Esophagus squamous epithelium (tissue), 5 donors: ENCODE data around the gene MICU2. TPM values are rescaled to one million over a fixed set of nuclear protein-coding genes. Genes with fewer than 3 reads are reported as not detected.

Experiments used
- DNase-seq: peaks from one replicate; lab custom pipeline; 2025; lab: John Stamatoyannopoulos, UW
- H3K27ac ChIP-seq, 4 donors: fragments of 200-600 bp; sonication (generic); one replicate each; pipeline ENCODE4 v1.5.1; 2016 to 2019; ENCODE audit warnings: mild to moderate bottlenecking in 1 of 4
- H3K27me3 ChIP-seq, 4 donors: fragments of 200-600 bp; sonication (generic); 1 replicate in 3 of 4; 2 replicates in 1 of 4; pipeline versions ENCODE4 v1.5.1 to v1.6.0; 2017 to 2021; ENCODE audit warnings: antibody characterized with exemption in 1 of 4
- H3K36me3 ChIP-seq, 3 donors: fragments of 200-600 bp; sonication (generic); one replicate each; pipeline ENCODE4 v1.5.1; 2016 to 2019
- H3K4me1 ChIP-seq, 3 donors: fragments of 200-600 bp; sonication (generic); one replicate each; pipeline ENCODE4 v1.5.1; 2017 to 2019
- H3K4me3 ChIP-seq, 4 donors: fragments of 200-600 bp; sonication (generic); 1 replicate in 3 of 4; 2 replicates in 1 of 4; pipeline ENCODE4 v1.5.1; 2016 to 2019; ENCODE audit warnings: mild to moderate bottlenecking in 2 of 4, moderate library complexity in 1 of 4
- H3K9me3 ChIP-seq, 3 donors: fragments of 200-600 bp; sonication (generic); one replicate each; pipeline ENCODE4 v1.5.1; 2016 to 2019
- CTCF ChIP-seq, 6 experiments: fragments of 450-650 bp in 4 of 6; fragments of 200-600 bp in 2 of 6; sonication (generic) in 2 of 6; IDR thresholded peaks; one replicate each; pipeline ENCODE4 v1.5.1; 2016 to 2019; ENCODE audit warnings: antibody characterized with exemption in 6 of 6, mild to moderate bottlenecking in 4 of 6, moderate library complexity in 4 of 6
- POLR2A ChIP-seq, 4 donors: fragments of 450-650 bp; IDR thresholded peaks; one replicate each; pipeline ENCODE4 v1.6.1; 2017; ENCODE audit warnings: antibody characterized with exemption in 4 of 4, mild to moderate bottlenecking in 4 of 4, moderate library complexity in 3 of 4
- WGBS, 2 donors: methylation state at CpG; one replicate each; pipeline ENCODE4 v1.1.5; 2018; 5-methylcytosine and 5-hydroxymethylcytosine counted together
- intact Hi-C: fragments of 100-400 bp; cut with DNase I; formaldehyde crosslinking; loops from one replicate; pipeline ENCODE4 v1.15.0; 2022
- total RNA-seq, 4 donors: library from RNA; depleted of rRNA; stranded (reverse); fragments of >200 nt; gene quantifications; one replicate each; pipeline ENCODE4 v1.1.0, GENCODE V29; 2016
- donor health status: DM: yes; HTN: yes; CAD: no.

The MICU2 gene
- total RNA-seq, 4 donors from 2014 or later = 48.4 to 61.6 (median 51.9) TPM

DNA sequence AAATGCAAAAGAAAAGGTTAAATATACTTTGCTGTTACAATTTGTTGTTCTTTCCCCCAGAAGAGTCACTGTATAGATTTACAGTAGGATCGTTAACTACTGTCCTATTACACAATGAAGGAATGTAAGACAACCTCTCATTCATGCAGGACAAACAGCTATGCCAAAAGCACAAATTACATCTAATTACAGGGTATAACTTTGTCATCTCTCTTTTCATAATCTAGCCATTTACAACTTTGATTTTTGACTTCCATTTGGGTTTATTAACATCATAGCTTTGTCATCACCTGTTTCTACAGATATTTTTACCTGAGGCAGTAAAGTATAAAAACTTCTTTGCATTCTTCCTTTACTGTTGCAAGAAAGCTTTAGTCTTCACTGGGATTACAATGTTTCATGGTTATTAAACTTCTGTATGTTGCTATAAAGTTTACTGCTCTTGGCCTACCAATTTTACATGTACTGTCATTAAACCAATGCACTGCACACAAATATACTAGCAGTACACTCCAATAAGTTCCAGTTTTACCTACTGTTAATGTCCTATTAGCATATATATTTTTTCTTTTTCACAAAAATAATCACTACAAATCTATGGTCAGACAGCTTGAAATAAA, 18.9 kb downstream of the MICU2 start:
- TF ChIP-seq CTCF (IDR thresholded peaks at IDR 0.05) = no peak
- TF ChIP-seq POLR2A (IDR thresholded peaks at IDR 0.05) = no peak
- Histone ChIP-seq H3K4me1 (peaks cover 0 to 13% (median 0%) of the 10 kb centered on the region in 3 donors), H3K9me3 (peaks cover 0 to 14% (median 10%) of the 10 kb centered on the region in 3 donors)

GRCh38 chr13:21583478-21583877, 20.5 kb downstream of the MICU2 start:
- H3K36me3 ChIP-seq = peaks cover 0 to 4% (median 0%) of the 10 kb centered on the region in 3 donors
- no peak overlapping the region for H3K4me3 ChIP-seq
- intact Hi-C loops = no loop called here
- no peak overlapping the region for H3K27ac ChIP-seq
- DNase-seq = no peak
- peaks cover 0 to 14% (median 10%) of the 10 kb centered on the region in 3 donors for H3K9me3 ChIP-seq
- H3K4me1 ChIP-seq = peaks cover 0 to 23% (median 0%) of the 10 kb centered on the region in 3 donors
- 74 to 92% methylated on average over 2 of the region's 2 CpGs for WGBS, 2 donors
- H3K27me3 ChIP-seq = no peaks in the 10 kb centered on the region
- no peak for TF ChIP-seq POLR2A (IDR thresholded peaks at IDR 0.05)
- TF ChIP-seq CTCF (IDR thresholded peaks at IDR 0.05) = no peak

More for the DNA sequence above, 18.9 kb downstream of the MICU2 start:
- 70 to 96% methylated on average over 1 of the region's 1 CpG for WGBS, 2 donors
- no peak overlapping the region for H3K4me3 ChIP-seq
- H3K27ac ChIP-seq = no peak overlapping the region
- H3K36me3 ChIP-seq = peaks cover 0 to 4% (median 0%) of the 10 kb centered on the region in 3 donors
- no peak for DNase-seq
- intact Hi-C loops = no loop called here
- no peaks in the 10 kb centered on the region for H3K27me3 ChIP-seq

GRCh38 chr13:21580736-21581135, 23.2 kb downstream of the MICU2 start:
- peaks cover 0 to 4% (median 0%) of the 10 kb centered on the region in 3 donors for H3K36me3 ChIP-seq
- no peak overlapping the region for H3K4me3 ChIP-seq
- H3K27ac ChIP-seq = no peak overlapping the region
- no peak for DNase-seq
- intact Hi-C loops = no loop called here
- H3K4me1 ChIP-seq = peaks cover 0 to 23% (median 0%) of the 10 kb centered on the region in 3 donors
- TF ChIP-seq CTCF (IDR thresholded peaks at IDR 0.05) (no peak), POLR2A (IDR thresholded peaks at IDR 0.05) (no peak)
- no peaks in the 10 kb centered on the region for H3K27me3 ChIP-seq
- peaks cover 0 to 14% (median 10%) of the 10 kb centered on the region in 3 donors for H3K9me3 ChIP-seq

DNA sequence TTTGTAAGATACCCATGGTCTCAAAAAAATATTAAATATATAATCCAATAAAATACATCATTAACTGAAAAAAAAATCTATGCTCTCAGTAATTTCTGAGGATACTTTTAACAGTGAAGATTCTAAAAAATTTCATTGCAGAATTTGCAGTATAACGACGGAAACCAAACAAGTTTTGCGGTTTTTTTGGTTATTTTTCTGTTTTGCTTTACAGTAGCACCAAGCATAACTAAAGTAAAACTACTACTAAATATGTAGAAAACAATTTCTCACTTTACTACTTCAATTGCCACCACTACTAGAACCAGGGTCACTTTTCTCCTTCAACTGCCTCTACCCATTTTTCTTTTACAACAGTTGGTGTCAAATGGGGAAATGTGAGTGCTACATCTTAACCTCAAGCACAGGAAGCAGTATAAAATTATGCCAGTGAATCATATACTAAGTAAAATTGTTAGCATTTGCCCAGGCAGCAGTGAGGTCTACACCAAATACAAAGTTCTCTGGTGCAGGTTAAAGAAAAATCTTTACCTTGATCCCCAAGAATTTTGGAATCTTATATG, 24.1 kb downstream of the MICU2 start:
- DNase-seq = no peak
- Histone ChIP-seq H3K4me1 (peaks cover 0 to 23% (median 0%) of the 10 kb centered on the region in 3 donors), H3K27me3 (no peaks in the 10 kb centered on the region), H3K27ac (no peak overlapping the region), H3K9me3 (peaks cover 0 to 14% (median 10%) of the 10 kb centered on the region in 3 donors), H3K4me3 (no peak overlapping the region), H3K36me3 (peaks cover 0 to 4% (median 0%) of the 10 kb centered on the region in 3 donors)
- WGBS, 2 donors = 61 to 93% methylated on average over 3 of the region's 3 CpGs
- intact Hi-C loops = no loop called here
- TF ChIP-seq POLR2A (IDR thresholded peaks at IDR 0.05) (no peak), CTCF (IDR thresholded peaks at IDR 0.05) (no peak)

- no peak for DNase-seq
- WGBS, 2 donors = 36 to 50% methylated on average over 1 of the region's 1 CpG
- TF ChIP-seq POLR2A (IDR thresholded peaks at IDR 0.05) (no peak), CTCF (IDR thresholded peaks at IDR 0.05) (no peak)
- H3K4me3 ChIP-seq = no peak overlapping the region
- H3K9me3 ChIP-seq = peaks cover 0 to 14% (median 10%) of the 10 kb centered on the region in 3 donors
- intact Hi-C loops = no loop called here
- peaks cover 0 to 23% (median 0%) of the 10 kb centered on the region in 3 donors for H3K4me1 ChIP-seq
- no peak overlapping the region for H3K27ac ChIP-seq
- H3K27me3 ChIP-seq = no peaks in the 10 kb centered on the region
- peaks cover 0 to 4% (median 0%) of the 10 kb centered on the region in 3 donors for H3K36me3 ChIP-seq
These were observed 25.2 kb downstream of the MICU2 start for GRCh38 chr13:21578748-21579147.
